Activated T-helper 1 cell treated with Interleukin-2 at 50 U/mL for 16 hours (primary cell): ENCODE results near the gene PTPRM.

Source experiments
- DNase-seq: peaks from one replicate; pipeline ENCODE4 v3.0.0-alpha.2; 2020; ENCODE audit warnings: low read depth

PTPRM gene

DNA sequence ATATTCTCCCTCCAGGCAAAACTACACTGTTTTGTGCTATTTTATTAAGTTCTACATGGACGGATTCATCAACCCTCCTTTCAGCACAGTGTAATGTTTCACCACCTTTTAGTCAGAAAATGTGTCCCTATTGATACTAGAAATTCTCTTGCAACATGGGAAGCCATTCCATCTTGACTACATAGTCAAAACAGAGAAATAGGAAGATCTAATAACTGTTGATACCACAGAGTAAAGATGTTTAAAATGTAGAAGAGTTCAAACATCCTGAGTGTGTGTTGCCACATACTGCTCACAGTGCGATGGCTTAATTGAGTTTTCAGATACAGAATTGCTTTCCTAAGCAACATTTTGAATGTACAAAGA is 549.9 kb downstream of the PTPRM start:
- DNase-seq, result no peak

GRCh38 chr18:8121101-8121500 is 554.0 kb downstream of the PTPRM start:
- DNase-seq, result no peak

- DNase-seq, result no peak
Measured at GRCh38 chr18:8121942-8122480, 554.9 kb downstream of the PTPRM start.

- no peak for DNase-seq
Measured at GRCh38 chr18:8124232-8125146, 557.4 kb downstream of the PTPRM start.

GRCh38 chr18:8130096-8130495 is 563.0 kb downstream of the PTPRM start:
- DNase-seq, result no peak

GRCh38 chr18:8133032-8133431 is 565.9 kb downstream of the PTPRM start:
- no peak for DNase-seq

GRCh38 chr18:8133888-8134287 is 566.8 kb downstream of the PTPRM start:
- no peak for DNase-seq

DNA sequence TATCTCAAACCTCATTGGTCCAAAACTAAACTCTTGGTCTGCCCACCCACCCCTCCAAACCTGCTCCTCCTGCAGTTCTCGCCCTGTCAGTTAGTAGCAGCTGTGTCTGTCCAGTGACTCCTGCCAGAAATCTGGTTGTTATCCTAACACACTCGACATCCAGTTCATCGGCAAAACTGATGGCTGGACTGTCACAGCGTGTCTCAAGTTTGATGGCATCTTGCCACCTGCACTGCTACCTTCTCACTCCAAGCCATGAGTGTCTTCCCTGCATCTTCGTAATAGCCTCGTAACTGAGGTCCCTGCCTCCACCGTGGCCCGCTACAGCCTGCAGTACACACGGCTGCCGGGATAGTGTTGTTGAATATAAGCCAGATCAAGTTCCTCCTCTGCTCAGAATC is 572.0 kb downstream of the PTPRM start:
- no peak for DNase-seq

DNA sequence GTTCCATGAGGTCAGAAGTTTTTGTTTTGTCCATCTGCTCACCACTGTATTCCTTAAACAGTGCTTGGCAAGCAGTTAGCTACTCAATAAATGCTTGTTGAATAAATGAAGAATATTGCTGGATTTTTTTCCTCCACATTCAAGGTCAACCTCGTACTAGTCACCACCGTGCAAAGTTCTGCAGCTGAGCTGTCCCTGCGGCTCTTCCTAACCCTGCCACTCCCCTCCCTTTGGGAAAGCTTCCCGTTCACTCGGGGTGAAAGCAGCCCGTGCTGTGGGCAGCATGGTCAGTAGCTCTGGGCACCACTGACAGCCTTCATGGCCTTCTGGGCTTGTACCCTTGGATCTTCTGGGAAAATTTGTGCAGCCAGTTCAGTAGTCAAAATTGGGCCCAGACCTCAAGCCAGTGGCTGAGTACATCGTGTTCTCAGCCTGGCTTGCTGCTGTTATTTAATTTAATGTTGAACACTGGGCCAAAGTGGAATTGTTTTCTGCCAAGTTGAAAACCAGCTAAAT is 572.8 kb downstream of the PTPRM start:
- no peak for DNase-seq

- no peak for DNase-seq
Measured at GRCh38 chr18:8140841-8141501, 573.9 kb downstream of the PTPRM start.

DNA sequence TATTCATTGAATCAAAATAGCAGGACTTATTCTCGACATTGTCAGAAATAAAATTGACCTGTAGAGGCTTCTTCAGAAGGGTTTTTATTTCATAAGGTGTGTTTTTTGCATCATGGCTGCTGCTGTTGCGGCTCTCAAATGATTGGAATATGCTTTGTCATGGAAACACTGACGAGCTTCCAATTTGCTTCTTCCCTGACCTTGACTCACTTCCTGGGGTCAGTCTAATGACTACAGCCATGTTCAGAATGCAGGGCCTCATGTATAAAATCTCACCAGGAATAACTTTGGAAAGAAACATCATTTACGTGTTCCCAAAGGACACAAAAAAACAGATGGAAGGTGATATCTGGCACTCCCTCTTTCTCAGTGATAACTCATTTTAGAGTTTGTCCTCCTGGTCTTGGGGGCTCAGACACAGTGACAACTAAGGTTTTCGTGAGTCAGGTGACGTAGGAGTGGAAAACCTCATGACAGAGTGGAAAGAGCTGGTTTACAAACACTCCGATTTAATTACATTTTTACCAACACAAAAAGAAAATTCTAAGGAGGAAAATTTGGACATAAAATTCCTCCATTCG is 575.1 kb downstream of the PTPRM start:
- DNase-seq, result no peak

- DNase-seq, result no peak
Measured at GRCh38 chr18:8142932-8143331, 575.8 kb downstream of the PTPRM start.

GRCh38 chr18:8151181-8151580 is 584.1 kb downstream of the PTPRM start:
- no peak for DNase-seq

GRCh38 chr18:8153887-8154583 is 586.9 kb downstream of the PTPRM start:
- DNase-seq, result no peak

DNA sequence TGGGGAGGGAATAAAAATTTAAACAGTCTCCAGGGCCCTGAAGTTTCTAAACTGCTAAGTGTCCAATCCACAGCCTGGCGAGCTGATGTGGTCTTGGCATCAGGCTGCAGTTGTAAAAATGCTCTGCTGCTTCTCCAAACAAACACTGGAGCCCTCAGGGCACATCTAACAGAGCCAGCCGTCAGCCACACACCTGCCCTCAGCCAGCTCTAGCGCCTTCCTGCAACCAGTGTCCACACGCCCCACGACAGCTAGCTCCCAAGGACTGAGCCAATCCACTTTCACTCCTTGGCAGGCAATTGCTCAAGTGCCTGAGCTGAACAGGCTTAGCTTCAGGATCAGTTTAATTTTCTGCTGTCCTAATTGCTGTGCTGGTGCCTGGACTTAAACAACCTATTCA is 595.7 kb downstream of the PTPRM start:
- DNase-seq, result no peak

DNA sequence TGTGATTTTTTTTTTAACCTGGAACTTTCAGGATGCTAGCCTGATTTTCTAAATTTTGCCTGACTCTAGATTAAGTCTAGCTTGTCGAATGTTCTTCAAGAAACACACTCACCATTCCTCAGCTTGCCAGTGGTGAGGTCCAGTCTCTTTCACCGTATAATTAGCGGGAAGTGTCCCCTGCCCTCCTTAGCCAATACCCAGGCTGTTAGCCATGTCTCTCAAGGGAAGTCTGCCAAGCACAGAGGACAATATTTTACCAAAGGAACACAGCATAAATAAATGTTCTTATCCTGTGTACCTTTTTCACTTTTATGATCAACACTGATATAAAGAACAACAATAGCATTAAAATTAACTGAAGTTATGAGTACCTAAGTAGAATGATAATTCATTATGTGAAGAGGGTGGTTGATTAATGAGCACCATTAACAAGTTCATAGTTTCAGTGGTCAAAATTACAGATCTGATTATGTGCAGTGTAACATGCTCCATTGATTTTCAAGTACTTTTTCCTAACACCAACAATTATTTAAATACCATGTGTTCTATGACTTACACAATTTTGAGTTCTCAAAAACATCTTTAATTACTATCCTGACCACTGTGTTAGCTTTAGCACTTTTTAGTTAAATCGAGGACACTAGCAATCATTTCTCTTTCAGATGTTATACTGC is 596.3 kb downstream of the PTPRM start:
- DNase-seq, result no peak

DNA sequence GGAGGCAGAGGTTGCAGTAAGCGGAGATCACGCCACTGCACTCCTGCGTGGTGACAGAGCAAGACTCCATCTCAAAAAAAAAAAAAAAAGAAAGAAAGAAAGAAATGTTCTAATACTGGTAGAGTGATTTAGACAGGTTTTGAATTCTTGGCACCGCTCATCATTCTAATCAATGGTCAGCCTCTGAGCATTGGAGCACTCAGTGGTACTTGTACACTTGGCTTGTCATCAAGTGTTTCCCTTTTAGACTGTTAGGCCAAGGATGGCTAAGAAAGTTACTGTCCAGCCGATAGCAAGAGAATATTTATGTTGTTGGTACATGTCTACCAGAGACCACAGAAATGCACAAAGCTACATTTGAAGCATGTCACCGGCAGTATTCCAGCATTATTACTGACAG is 598.0 kb downstream of the PTPRM start:
- DNase-seq, result no peak

DNA sequence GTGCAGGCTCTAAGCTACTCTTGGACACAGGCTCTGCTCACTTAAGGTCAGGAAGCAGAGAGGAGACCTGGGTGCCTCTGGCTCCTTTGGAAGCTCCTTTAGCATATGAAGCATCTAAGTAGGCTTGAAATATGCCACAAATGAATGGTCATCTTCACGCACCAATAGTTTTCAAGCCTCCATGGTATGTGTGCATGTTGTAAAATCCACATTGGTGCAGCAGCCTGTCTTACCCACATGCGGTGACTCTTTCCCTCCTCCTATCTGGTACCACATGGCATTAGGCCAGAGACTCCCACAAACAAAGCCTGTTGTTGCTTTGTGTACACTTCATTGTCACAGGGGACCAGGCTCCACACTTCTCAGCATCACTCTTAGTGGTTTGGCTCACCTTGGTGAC is 599.9 kb downstream of the PTPRM start:
- DNase-seq, result no peak

DNA sequence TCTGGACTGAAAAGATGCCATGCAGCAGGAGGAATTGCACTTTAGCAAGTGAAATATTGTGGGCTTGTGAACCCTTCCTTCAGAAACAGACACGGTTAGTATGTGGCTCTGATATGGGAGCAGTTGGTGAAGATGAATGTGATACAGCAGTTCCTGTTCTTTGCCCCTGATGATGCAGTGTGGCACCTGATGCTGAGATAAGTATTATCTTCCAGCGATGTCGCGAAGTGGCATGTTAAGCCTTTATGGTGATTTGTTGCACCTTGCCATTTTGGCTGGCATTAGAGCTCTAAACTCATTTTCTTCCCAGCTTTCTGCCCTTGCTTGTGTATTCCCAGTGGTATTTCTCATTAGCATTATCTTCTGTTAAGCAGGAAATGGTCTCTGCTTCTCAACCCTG is 600.6 kb downstream of the PTPRM start:
- no peak for DNase-seq

DNA sequence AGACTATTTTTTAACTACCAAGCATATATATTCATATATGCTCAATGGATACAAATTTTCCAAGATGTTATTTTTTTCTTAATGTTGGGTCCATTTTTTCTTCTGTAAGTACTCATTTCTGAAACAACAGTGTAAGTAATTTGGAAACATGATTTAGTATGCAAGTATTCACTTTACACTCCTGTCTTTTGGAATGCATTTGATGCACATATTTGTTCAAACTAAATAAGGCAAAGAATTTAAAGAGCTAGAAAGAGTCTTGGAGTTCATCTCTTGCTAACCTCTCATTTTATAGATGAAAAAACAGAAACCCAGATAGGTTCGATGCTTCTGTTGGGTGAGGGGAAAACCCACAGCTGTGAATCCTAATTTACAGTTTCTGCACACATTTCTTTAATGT is 602.6 kb downstream of the PTPRM start:
- no peak for DNase-seq

DNA sequence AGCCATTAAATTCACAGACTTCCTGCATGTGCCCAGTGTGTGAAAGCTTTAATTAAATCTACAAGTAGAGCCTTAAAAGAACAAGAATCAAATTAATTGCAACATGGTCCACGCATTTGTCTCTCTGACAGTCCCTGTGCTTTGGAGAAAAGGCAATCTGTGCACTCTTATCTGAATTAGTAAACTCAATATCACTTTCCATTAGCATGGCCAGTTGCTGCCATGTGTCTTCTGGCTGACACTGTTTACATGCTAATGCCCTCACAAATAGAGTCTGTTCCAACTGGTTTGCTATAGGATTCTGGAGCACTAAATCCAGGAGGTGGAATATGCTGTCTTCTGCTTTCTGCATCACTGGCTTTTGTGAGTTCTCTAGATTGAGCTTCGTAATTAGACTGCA is 607.7 kb downstream of the PTPRM start:
- DNase-seq, result no peak
